ENCODE data around the gene NUP42. TPM values are rescaled to one million over a fixed set of nuclear protein-coding genes. Genes with fewer than 3 reads are reported as not detected.

The NUP42 gene
- total and polyA plus RNA-seq, 9 of the 15 experiments (the other 6 are each of a cell fraction or from before 2014, with no cell fraction given) = 41.8 to 86.4 (median 71.2) TPM

- no peak for TF ChIP-seq ZNF518B (CRISPR knock-in tag; IDR thresholded peaks at IDR 0.05)
- TF ChIP-seq ZBTB5 (IDR thresholded peaks at IDR 0.05) = no peak
- no peak for TF ChIP-seq GTF2B (IDR thresholded peaks at IDR 0.05; ENCODE audit: extremely low read depth, insufficient read length)
- no peak for TF ChIP-seq MAX (CRISPR knock-in tag; IDR thresholded peaks at IDR 0.05)
- TF ChIP-seq NFE2 (IDR thresholded peaks at IDR 0.05; ENCODE audit: low read depth) = peak; percentile 89
- no peak for TF ChIP-seq ZNF253 (CRISPR knock-in tag; conservative IDR thresholded peaks at IDR 0.05)
- no peak for TF ChIP-seq NR3C1 (CRISPR knock-in tag; IDR thresholded peaks at IDR 0.05)
- TF ChIP-seq ZBTB12 (CRISPR knock-in tag; IDR thresholded peaks at IDR 0.05) = no peak
- TF ChIP-seq BCOR (IDR thresholded peaks at IDR 0.05) = peak; percentile 76
- TF ChIP-seq ZNF583 (CRISPR knock-in tag; IDR thresholded peaks at IDR 0.05) = no peak
- no peak for TF ChIP-seq ZNF551 (CRISPR knock-in tag; IDR thresholded peaks at IDR 0.05)
- TF ChIP-seq ZNF512 (tag; IDR thresholded peaks at IDR 0.05) = no peak
- no peak for TF ChIP-seq ID3 (CRISPR knock-in tag; IDR thresholded peaks at IDR 0.05)
- no peak for TF ChIP-seq ID3 (tag; IDR thresholded peaks at IDR 0.05)
- no peak for TF ChIP-seq HOXB6 (CRISPR knock-in tag; IDR thresholded peaks at IDR 0.05; ENCODE audit: borderline replicate concordance)
- no peak for TF ChIP-seq ESRRA (IDR thresholded peaks at IDR 0.05; ENCODE audit: borderline replicate concordance, low read depth)
- no peak for TF ChIP-seq E2F3 (CRISPR knock-in tag; IDR thresholded peaks at IDR 0.05)
- no peak for TF ChIP-seq SMAD2 (IDR thresholded peaks at IDR 0.05; ENCODE audit: low read depth, low read length)
- TF ChIP-seq PRPF4 (IDR thresholded peaks at IDR 0.05; ENCODE audit: insufficient read depth, low read depth, low read length, poor library complexity, severe bottlenecking) = no peak
Observed at GRCh38 chr7:23191022-23191421, 9.2 kb downstream of the NUP42 start (continued).
